NCI-H1417 (cell line): ENCODE data around the gene TBC1D22A.
A peak's percentile ranks its signal among the peaks of the same experiment; 100 is the strongest.

Experiments used
- DNase-seq, 3 experiments: peaks; one replicate each; lab custom pipeline; 2025; lab: John Stamatoyannopoulos, UW

The TBC1D22A gene

GRCh38 chr22:46995501-46996360, 233.3 kb downstream of the TBC1D22A start:
- DNase-seq, result no peak

GRCh38 chr22:46996595-46997310, 234.3 kb downstream of the TBC1D22A start:
- DNase-seq, result peak in 1 of 3 experiments; percentile 0

GRCh38 chr22:46997311-46997970, 235.0 kb downstream of the TBC1D22A start:
- no peak for DNase-seq

GRCh38 chr22:46998331-46998730, 235.9 kb downstream of the TBC1D22A start:
- no peak for DNase-seq

- no peak for DNase-seq
Measured at GRCh38 chr22:47000256-47000655, 237.8 kb downstream of the TBC1D22A start.

GRCh38 chr22:47000888-47001287, 238.4 kb downstream of the TBC1D22A start:
- no peak for DNase-seq

- DNase-seq, result no peak
Measured at GRCh38 chr22:47001288-47001687, 238.8 kb downstream of the TBC1D22A start.

GRCh38 chr22:47002692-47003091, 240.2 kb downstream of the TBC1D22A start:
- no peak for DNase-seq

GRCh38 chr22:47005506-47006408, 243.3 kb downstream of the TBC1D22A start:
- no peak for DNase-seq

- no peak for DNase-seq
Measured at GRCh38 chr22:47006433-47006832, 244.0 kb downstream of the TBC1D22A start.

- DNase-seq, result no peak
Measured at GRCh38 chr22:47006869-47007268, 244.4 kb downstream of the TBC1D22A start.

GRCh38 chr22:47007496-47007895, 245.0 kb downstream of the TBC1D22A start:
- DNase-seq, result no peak

GRCh38 chr22:47008208-47008885, 245.9 kb downstream of the TBC1D22A start:
- no peak for DNase-seq

- DNase-seq, result no peak
Measured at GRCh38 chr22:47009304-47010101, 247.1 kb downstream of the TBC1D22A start.

GRCh38 chr22:47010211-47010610, 247.8 kb downstream of the TBC1D22A start:
- DNase-seq, result no peak

- DNase-seq, result no peak
Measured at GRCh38 chr22:47011131-47011858, 248.8 kb downstream of the TBC1D22A start.

GRCh38 chr22:47011859-47012258, 249.4 kb downstream of the TBC1D22A start:
- no peak for DNase-seq

- DNase-seq, result peak in 2 of 3 experiments; percentile 0 to 7
Measured at GRCh38 chr22:47012589-47013370, 250.3 kb downstream of the TBC1D22A start.
